SK-N-SH treated with all-trans-retinoic acid at 6 μM for 48 hours (cell line): ENCODE results near the gene ACKR3.

Source experiments
- ATAC-seq: fragments of 200-7000 bp; cut with Tn5 transposase; 3 replicates; pipeline ENCODE4 v1.9.1; 2020; ENCODE audit warnings: mild to moderate bottlenecking, moderate library complexity
- ARNTL ChIP-seq: fragments of 450-650 bp; formaldehyde crosslinking; IDR thresholded peaks from 2 replicates; pipeline ENCODE4 v1.5.0; 2020; ENCODE audit warnings: low read depth, mild to moderate bottlenecking, moderate library complexity, borderline replicate concordance
- BACH2 ChIP-seq: fragments of 250-450 bp; sonication (Bioruptor Pico); IDR thresholded peaks from 2 replicates; pipeline ENCODE4 v1.9.0; 2021; ENCODE audit warnings: mild to moderate bottlenecking, borderline replicate concordance
- CSDC2 ChIP-seq: fragments of 250-450 bp; sonication (Bioruptor Pico); IDR thresholded peaks from 2 replicates; pipeline ENCODE4 v1.5.0; 2020; ENCODE audit warnings: mild to moderate bottlenecking, moderate library complexity
- ESRRG ChIP-seq: fragments of 250-450 bp; sonication (Bioruptor Pico); IDR thresholded peaks from 2 replicates; pipeline ENCODE4 v1.6.1; 2021; ENCODE audit warnings: mild to moderate bottlenecking
- GLIS3 ChIP-seq: fragments of 250-450 bp; sonication (Bioruptor Pico); IDR thresholded peaks from 2 replicates; pipeline ENCODE4 v1.5.0; 2020; ENCODE audit warnings: mild to moderate bottlenecking, moderate library complexity
- ISL1 ChIP-seq: fragments of 250-450 bp; sonication (Bioruptor Pico); IDR thresholded peaks from 2 replicates; pipeline ENCODE4 v2.1.2; 2022; ENCODE audit warnings: mild to moderate bottlenecking, moderate library complexity
- OSR1 ChIP-seq: fragments of 250-450 bp; sonication (Bioruptor Pico); IDR thresholded peaks from 2 replicates; pipeline ENCODE4 v1.8.0; 2022; ENCODE audit warnings: moderate library complexity, mild to moderate bottlenecking, inconsistent platforms
- PPARA ChIP-seq: fragments of 250-450 bp; sonication (Bioruptor Pico); IDR thresholded peaks from 2 replicates; pipeline ENCODE4 v1.5.0; 2020; ENCODE audit warnings: mild to moderate bottlenecking, borderline replicate concordance
- SNAI2 ChIP-seq: fragments of 250-450 bp; sonication (Bioruptor Pico); IDR thresholded peaks from 2 replicates; pipeline ENCODE4 v1.5.0; 2020; ENCODE audit warnings: mild to moderate bottlenecking, moderate library complexity
- TCF4 ChIP-seq: fragments of 250-450 bp; sonication (Bioruptor Pico); IDR thresholded peaks from 2 replicates; pipeline ENCODE4 v1.8.0; 2021; ENCODE audit warnings: mild to moderate bottlenecking, moderate library complexity, borderline replicate concordance
- ZC3H10 ChIP-seq: fragments of 250-450 bp; sonication (Bioruptor Pico); IDR thresholded peaks from 2 replicates; pipeline ENCODE4 v1.5.1; 2021; ENCODE audit warnings: mild to moderate bottlenecking, moderate library complexity
- ZFP3 ChIP-seq: fragments of 250-450 bp; sonication (Bioruptor Pico); IDR thresholded peaks from 2 replicates; pipeline ENCODE4 v1.5.0; 2020; ENCODE audit warnings: mild to moderate bottlenecking, moderate library complexity
- ZFP30 ChIP-seq: fragments of 450-650 bp; formaldehyde crosslinking; IDR thresholded peaks from 2 replicates; pipeline ENCODE4 v1.5.0; 2022; ENCODE audit warnings: mild to moderate bottlenecking, moderate library complexity
- ZNF565 ChIP-seq: fragments of 450-650 bp; formaldehyde crosslinking; conservative IDR thresholded peaks from 2 replicates; pipeline ENCODE4 v1.5.0; 2020; ENCODE audit warnings: low read depth, mild to moderate bottlenecking, moderate library complexity
- ZNF70 ChIP-seq: fragments of 450-650 bp; formaldehyde crosslinking; IDR thresholded peaks from 2 replicates; pipeline ENCODE4 v1.5.0; 2020; ENCODE audit warnings: mild to moderate bottlenecking, moderate library complexity
- ZNF8 ChIP-seq: fragments of 450-650 bp; formaldehyde crosslinking; IDR thresholded peaks from 2 replicates; pipeline ENCODE4 v1.5.0; 2020; ENCODE audit warnings: mild to moderate bottlenecking, moderate library complexity
- TF ChIP-seq, protein P1 (sequence below): fragments of 250-450 bp; sonication (Bioruptor Pico); IDR thresholded peaks from 2 replicates; pipeline ENCODE4 v1.5.1; 2020; ENCODE audit warnings: low read depth, mild to moderate bottlenecking, moderate library complexity
- TF ChIP-seq, protein P2 (sequence below): fragments of 250-450 bp; sonication (Bioruptor Pico); IDR thresholded peaks from 2 replicates; pipeline ENCODE4 v1.8.0; 2020; ENCODE audit warnings: mild to moderate bottlenecking, moderate library complexity, borderline replicate concordance
- TF ChIP-seq, protein P3 (sequence below): fragments of 250-450 bp; sonication (Bioruptor Pico); IDR thresholded peaks from 2 replicates; pipeline ENCODE4 v1.8.0; 2021; ENCODE audit warnings: low read depth, mild to moderate bottlenecking, moderate library complexity, borderline replicate concordance
- TF ChIP-seq, protein P4 (sequence below): fragments of 250-450 bp; sonication (Bioruptor Pico); IDR thresholded peaks from 2 replicates; pipeline ENCODE4 v1.5.0; 2020; ENCODE audit warnings: mild to moderate bottlenecking, moderate library complexity
- TF ChIP-seq, protein P5 (sequence below): fragments of 250-450 bp; sonication (Bioruptor Pico); IDR thresholded peaks from 2 replicates; pipeline ENCODE4 v1.5.1; 2021; ENCODE audit warnings: mild to moderate bottlenecking, moderate library complexity

Gene ACKR3

DNA sequence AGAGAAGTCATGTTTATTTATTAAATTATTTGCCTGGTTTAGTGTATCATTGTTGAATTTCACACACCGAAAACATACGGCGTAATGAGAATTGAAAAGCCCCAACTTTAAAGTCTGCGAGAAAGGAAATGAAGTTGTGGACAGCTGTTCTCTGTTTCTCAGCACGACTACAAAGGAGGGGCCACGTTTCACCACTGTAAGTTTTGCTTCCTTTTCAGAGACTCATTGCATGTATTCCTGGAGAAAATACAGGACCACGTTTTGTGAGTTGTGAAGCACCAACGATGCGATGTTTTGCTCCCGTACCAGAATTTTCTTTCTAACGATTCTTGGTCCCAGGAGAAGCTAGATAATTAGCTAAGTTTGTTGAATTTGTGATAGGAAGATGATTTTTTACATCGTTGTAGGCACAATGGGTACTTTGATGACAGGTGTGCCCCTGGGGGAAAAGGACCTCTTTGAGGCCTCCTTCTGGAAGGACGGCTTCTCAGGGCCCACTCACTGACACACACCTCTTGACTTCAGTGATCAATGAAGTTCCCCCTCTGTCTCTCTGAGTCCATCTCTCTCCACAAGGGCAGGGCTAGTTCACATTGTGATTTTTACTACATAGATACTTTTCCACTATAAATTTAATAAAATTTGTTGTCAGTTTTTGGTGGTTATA, 23.7 kb upstream of the ACKR3 start (continued):
- TF ChIP-seq, protein P1, sequence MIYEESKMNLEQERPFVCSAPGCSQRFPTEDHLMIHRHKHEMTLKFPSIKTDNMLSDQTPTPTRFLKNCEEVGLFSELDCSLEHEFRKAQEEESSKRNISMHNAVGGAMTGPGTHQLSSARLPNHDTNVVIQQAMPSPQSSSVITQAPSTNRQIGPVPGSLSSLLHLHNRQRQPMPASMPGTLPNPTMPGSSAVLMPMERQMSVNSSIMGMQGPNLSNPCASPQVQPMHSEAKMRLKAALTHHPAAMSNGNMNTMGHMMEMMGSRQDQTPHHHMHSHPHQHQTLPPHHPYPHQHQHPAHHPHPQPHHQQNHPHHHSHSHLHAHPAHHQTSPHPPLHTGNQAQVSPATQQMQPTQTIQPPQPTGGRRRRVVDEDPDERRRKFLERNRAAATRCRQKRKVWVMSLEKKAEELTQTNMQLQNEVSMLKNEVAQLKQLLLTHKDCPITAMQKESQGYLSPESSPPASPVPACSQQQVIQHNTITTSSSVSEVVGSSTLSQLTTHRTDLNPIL (CRISPR knock-in tag) = no peak
- no peak for TF ChIP-seq ZFP3 (CRISPR knock-in tag)
- no peak for TF ChIP-seq OSR1 (CRISPR knock-in tag)
- TF ChIP-seq ZFP30 = no peak

DNA sequence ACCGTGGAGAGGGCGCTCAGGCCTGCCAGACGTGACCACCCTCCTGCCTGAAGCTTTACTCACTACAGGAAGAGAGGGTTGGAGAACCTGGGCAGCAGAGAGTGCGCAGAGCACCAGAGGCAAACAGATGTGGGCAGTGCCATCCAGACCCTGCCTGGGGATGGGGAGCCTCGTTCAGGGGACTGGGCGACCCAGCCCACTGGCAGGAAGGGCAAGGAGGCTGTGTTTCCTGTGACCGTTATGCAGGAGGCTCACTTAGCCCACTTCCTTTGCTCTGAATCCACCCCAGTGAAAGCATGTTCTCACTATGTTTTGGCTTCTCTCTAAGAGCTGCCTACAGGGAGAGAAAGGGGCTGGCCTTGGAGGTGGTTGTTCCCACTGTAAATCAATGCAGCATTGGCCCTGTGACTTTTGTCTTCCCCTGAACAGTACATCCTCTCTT, 23.0 kb upstream of the ACKR3 start:
- TF ChIP-seq ESRRG (CRISPR knock-in tag) = no peak
- no peak for TF ChIP-seq TCF4 (CRISPR knock-in tag)
- TF ChIP-seq, protein P1 (CRISPR knock-in tag) = no peak
- TF ChIP-seq ISL1 = no peak
- TF ChIP-seq ZNF8 (CRISPR knock-in tag) = no peak
- TF ChIP-seq, protein P2, sequence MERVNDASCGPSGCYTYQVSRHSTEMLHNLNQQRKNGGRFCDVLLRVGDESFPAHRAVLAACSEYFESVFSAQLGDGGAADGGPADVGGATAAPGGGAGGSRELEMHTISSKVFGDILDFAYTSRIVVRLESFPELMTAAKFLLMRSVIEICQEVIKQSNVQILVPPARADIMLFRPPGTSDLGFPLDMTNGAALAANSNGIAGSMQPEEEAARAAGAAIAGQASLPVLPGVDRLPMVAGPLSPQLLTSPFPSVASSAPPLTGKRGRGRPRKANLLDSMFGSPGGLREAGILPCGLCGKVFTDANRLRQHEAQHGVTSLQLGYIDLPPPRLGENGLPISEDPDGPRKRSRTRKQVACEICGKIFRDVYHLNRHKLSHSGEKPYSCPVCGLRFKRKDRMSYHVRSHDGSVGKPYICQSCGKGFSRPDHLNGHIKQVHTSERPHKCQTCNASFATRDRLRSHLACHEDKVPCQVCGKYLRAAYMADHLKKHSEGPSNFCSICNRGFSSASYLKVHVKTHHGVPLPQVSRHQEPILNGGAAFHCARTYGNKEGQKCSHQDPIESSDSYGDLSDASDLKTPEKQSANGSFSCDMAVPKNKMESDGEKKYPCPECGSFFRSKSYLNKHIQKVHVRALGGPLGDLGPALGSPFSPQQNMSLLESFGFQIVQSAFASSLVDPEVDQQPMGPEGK (CRISPR knock-in tag) = no peak
- TF ChIP-seq, protein P3, sequence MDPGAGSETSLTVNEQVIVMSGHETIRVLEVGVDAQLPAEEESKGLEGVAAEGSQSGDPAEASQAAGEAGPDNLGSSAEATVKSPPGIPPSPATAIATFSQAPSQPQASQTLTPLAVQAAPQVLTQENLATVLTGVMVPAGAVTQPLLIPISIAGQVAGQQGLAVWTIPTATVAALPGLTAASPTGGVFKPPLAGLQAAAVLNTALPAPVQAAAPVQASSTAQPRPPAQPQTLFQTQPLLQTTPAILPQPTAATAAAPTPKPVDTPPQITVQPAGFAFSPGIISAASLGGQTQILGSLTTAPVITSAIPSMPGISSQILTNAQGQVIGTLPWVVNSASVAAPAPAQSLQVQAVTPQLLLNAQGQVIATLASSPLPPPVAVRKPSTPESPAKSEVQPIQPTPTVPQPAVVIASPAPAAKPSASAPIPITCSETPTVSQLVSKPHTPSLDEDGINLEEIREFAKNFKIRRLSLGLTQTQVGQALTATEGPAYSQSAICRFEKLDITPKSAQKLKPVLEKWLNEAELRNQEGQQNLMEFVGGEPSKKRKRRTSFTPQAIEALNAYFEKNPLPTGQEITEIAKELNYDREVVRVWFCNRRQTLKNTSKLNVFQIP (CRISPR knock-in tag) = no peak
- no peak for ATAC-seq

DNA sequence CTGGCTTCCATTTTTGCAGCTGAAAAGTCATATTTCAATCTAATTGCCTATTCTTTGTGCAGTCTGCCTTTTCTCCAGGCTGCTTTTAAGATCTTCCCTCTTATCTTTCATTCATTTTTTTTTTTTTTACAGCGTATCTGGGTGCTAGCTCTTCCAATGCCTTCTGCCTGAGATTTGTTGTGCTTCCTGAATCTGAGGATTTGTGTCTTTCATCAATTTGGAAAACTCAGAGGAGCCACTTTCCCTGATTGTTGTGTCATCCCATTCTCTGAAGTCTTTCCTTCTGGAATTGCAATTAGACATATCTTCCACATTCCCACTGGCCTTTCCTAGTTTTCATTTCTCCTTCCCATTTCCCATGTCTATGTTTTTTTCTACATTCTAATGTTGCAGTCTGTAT, 21.9 kb upstream of the ACKR3 start:
- ATAC-seq = no peak
- TF ChIP-seq BACH2 (CRISPR knock-in tag) (no peak), OSR1 (CRISPR knock-in tag) (no peak), ZNF8 (CRISPR knock-in tag) (no peak), ARNTL (no peak), ZNF70 (CRISPR knock-in tag) (no peak), ZFP3 (CRISPR knock-in tag) (no peak), ZC3H10 (CRISPR knock-in tag) (no peak), GLIS3 (CRISPR knock-in tag) (no peak), TCF4 (CRISPR knock-in tag) (no peak), SNAI2 (CRISPR knock-in tag) (no peak), CSDC2 (CRISPR knock-in tag) (no peak), ZFP30 (no peak), ZNF565 (CRISPR knock-in tag) (no peak), ESRRG (CRISPR knock-in tag) (no peak), ISL1 (no peak), PPARA (no peak)
- TF ChIP-seq, protein P2 (CRISPR knock-in tag) = no peak
- TF ChIP-seq, protein P4, sequence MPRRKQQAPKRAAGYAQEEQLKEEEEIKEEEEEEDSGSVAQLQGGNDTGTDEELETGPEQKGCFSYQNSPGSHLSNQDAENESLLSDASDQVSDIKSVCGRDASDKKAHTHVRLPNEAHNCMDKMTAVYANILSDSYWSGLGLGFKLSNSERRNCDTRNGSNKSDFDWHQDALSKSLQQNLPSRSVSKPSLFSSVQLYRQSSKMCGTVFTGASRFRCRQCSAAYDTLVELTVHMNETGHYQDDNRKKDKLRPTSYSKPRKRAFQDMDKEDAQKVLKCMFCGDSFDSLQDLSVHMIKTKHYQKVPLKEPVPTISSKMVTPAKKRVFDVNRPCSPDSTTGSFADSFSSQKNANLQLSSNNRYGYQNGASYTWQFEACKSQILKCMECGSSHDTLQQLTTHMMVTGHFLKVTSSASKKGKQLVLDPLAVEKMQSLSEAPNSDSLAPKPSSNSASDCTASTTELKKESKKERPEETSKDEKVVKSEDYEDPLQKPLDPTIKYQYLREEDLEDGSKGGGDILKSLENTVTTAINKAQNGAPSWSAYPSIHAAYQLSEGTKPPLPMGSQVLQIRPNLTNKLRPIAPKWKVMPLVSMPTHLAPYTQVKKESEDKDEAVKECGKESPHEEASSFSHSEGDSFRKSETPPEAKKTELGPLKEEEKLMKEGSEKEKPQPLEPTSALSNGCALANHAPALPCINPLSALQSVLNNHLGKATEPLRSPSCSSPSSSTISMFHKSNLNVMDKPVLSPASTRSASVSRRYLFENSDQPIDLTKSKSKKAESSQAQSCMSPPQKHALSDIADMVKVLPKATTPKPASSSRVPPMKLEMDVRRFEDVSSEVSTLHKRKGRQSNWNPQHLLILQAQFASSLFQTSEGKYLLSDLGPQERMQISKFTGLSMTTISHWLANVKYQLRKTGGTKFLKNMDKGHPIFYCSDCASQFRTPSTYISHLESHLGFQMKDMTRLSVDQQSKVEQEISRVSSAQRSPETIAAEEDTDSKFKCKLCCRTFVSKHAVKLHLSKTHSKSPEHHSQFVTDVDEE (CRISPR knock-in tag) = no peak
- TF ChIP-seq, protein P5, sequence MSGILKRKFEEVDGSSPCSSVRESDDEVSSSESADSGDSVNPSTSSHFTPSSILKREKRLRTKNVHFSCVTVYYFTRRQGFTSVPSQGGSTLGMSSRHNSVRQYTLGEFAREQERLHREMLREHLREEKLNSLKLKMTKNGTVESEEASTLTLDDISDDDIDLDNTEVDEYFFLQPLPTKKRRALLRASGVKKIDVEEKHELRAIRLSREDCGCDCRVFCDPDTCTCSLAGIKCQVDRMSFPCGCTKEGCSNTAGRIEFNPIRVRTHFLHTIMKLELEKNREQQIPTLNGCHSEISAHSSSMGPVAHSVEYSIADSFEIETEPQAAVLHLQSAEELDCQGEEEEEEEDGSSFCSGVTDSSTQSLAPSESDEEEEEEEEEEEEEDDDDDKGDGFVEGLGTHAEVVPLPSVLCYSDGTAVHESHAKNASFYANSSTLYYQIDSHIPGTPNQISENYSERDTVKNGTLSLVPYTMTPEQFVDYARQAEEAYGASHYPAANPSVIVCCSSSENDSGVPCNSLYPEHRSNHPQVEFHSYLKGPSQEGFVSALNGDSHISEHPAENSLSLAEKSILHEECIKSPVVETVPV (CRISPR knock-in tag) = no peak
- TF ChIP-seq, protein P3 (CRISPR knock-in tag) = no peak
- TF ChIP-seq, all 23 proteins: peak for 0
